HS-27A (cell line): ENCODE results near the gene ARGLU1.
A peak's percentile ranks its signal among the peaks of the same experiment; 100 is the strongest.
"Not testable (repeated sequence)": the region's sequence is repeated elsewhere in the genome, so short reads cannot be mapped to it uniquely, and the experiment has no call there.

Source experiments
- DNase-seq: peaks from one replicate; pipeline ENCODE4 v3.0.0-alpha.2; 2012; ENCODE audit warnings: low read depth, missing footprints

The ARGLU1 gene

GRCh38 chr13:106567474-106568298 lies at the start of gene ARGLU1:
Gene ARGLU1, minus strand, starts transcription at chr13:106568137. Its CDS starts 218 bp downstream, at chr13:106567919.
- DNase-seq = peak; percentile 58

GRCh38 chr13:106617561-106617960 lies 49.6 kb upstream of the ARGLU1 start:
- no peak for DNase-seq

- no peak for DNase-seq
Observed at GRCh38 chr13:106616729-106617128, 48.8 kb upstream of the ARGLU1 start.

GRCh38 chr13:106614874-106615273 lies 46.9 kb upstream of the ARGLU1 start:
- no peak for DNase-seq

- no peak for DNase-seq
Observed at GRCh38 chr13:106612688-106613087, 44.8 kb upstream of the ARGLU1 start.

GRCh38 chr13:106610486-106610885 lies 42.5 kb upstream of the ARGLU1 start:
- no peak for DNase-seq

GRCh38 chr13:106609116-106609515 lies 41.2 kb upstream of the ARGLU1 start:
- no peak for DNase-seq

GRCh38 chr13:106603546-106603945 lies 35.6 kb upstream of the ARGLU1 start:
- no peak for DNase-seq

GRCh38 chr13:106602178-106602577 lies 34.2 kb upstream of the ARGLU1 start:
- no peak for DNase-seq

- no peak for DNase-seq
Observed at GRCh38 chr13:106601489-106601888, 33.6 kb upstream of the ARGLU1 start.

- not testable (repeated sequence) for DNase-seq
Observed at GRCh38 chr13:106600798-106601135, 32.8 kb upstream of the ARGLU1 start.

GRCh38 chr13:106599875-106600797 lies 32.2 kb upstream of the ARGLU1 start:
- DNase-seq = peak; percentile 34

- DNase-seq = no peak
Observed at GRCh38 chr13:106597749-106598395, 29.9 kb upstream of the ARGLU1 start.

GRCh38 chr13:106597186-106597585 lies 29.2 kb upstream of the ARGLU1 start:
- no peak for DNase-seq

GRCh38 chr13:106596275-106596937 lies 28.5 kb upstream of the ARGLU1 start:
- no peak for DNase-seq

GRCh38 chr13:106595625-106596024 lies 27.7 kb upstream of the ARGLU1 start:
- no peak for DNase-seq

- no peak for DNase-seq
Observed at GRCh38 chr13:106594980-106595379, 27.0 kb upstream of the ARGLU1 start.

- no peak for DNase-seq
Observed at GRCh38 chr13:106593132-106593531, 25.2 kb upstream of the ARGLU1 start.

GRCh38 chr13:106591299-106591698 lies 23.4 kb upstream of the ARGLU1 start:
- DNase-seq = no peak

GRCh38 chr13:106589716-106590115 lies 21.8 kb upstream of the ARGLU1 start:
- DNase-seq = no peak

GRCh38 chr13:106588367-106588766 lies 20.4 kb upstream of the ARGLU1 start:
- no peak for DNase-seq

- no peak for DNase-seq
Observed at GRCh38 chr13:106587787-106588186, 19.9 kb upstream of the ARGLU1 start.
